ENCODE results near the gene PLCB4.

The PLCB4 gene

GRCh38 chr20:9165261-9165660, 96.4 kb downstream of the PLCB4 start:
- TF ChIP-seq FOXP2 (optimal IDR thresholded peaks at IDR 0.05; ENCODE audit: borderline replicate concordance, extremely low read depth, extremely low read length, insufficient read depth) (no peak), REST (IDR thresholded peaks at IDR 0.05; ENCODE audit: insufficient read depth in 1 of 2, low read depth in 2 of 2, low read length in 2 of 2) (no peak), TAF1 (IDR thresholded peaks at IDR 0.05; ENCODE audit: borderline replicate concordance, insufficient read depth, low read length) (no peak), POLR2AphosphoS5 (IDR thresholded peaks at IDR 0.05; ENCODE audit: low read depth, low read length) (no peak), SIN3A (IDR thresholded peaks at IDR 0.05; ENCODE audit: borderline replicate concordance, insufficient read depth, low read length) (no peak)

- TF ChIP-seq TAF1 (IDR thresholded peaks at IDR 0.05; ENCODE audit: borderline replicate concordance, insufficient read depth, low read length), result no peak
- no peak for TF ChIP-seq SIN3A (IDR thresholded peaks at IDR 0.05; ENCODE audit: borderline replicate concordance, insufficient read depth, low read length)
- no peak for TF ChIP-seq POLR2AphosphoS5 (IDR thresholded peaks at IDR 0.05; ENCODE audit: low read depth, low read length)
- TF ChIP-seq REST (IDR thresholded peaks at IDR 0.05; ENCODE audit: insufficient read depth in 1 of 2, low read depth in 2 of 2, low read length in 2 of 2), result no peak
- no peak for TF ChIP-seq FOXP2 (optimal IDR thresholded peaks at IDR 0.05; ENCODE audit: borderline replicate concordance, extremely low read depth, extremely low read length, insufficient read depth)
These were observed 97.4 kb downstream of the PLCB4 start for GRCh38 chr20:9166153-9166780.

- TF ChIP-seq TAF1 (IDR thresholded peaks at IDR 0.05; ENCODE audit: borderline replicate concordance, insufficient read depth, low read length) (no peak), REST (IDR thresholded peaks at IDR 0.05; ENCODE audit: insufficient read depth in 1 of 2, low read depth in 2 of 2, low read length in 2 of 2) (no peak), FOXP2 (optimal IDR thresholded peaks at IDR 0.05; ENCODE audit: borderline replicate concordance, extremely low read depth, extremely low read length, insufficient read depth) (no peak), SIN3A (IDR thresholded peaks at IDR 0.05; ENCODE audit: borderline replicate concordance, insufficient read depth, low read length) (no peak), POLR2AphosphoS5 (IDR thresholded peaks at IDR 0.05; ENCODE audit: low read depth, low read length) (no peak)
These were observed 100.5 kb downstream of the PLCB4 start for GRCh38 chr20:9169409-9169808.

- TF ChIP-seq POLR2AphosphoS5 (IDR thresholded peaks at IDR 0.05; ENCODE audit: low read depth, low read length) (no peak), REST (IDR thresholded peaks at IDR 0.05; ENCODE audit: insufficient read depth in 1 of 2, low read depth in 2 of 2, low read length in 2 of 2) (no peak), TAF1 (IDR thresholded peaks at IDR 0.05; ENCODE audit: borderline replicate concordance, insufficient read depth, low read length) (no peak), SIN3A (IDR thresholded peaks at IDR 0.05; ENCODE audit: borderline replicate concordance, insufficient read depth, low read length) (no peak), FOXP2 (optimal IDR thresholded peaks at IDR 0.05; ENCODE audit: borderline replicate concordance, extremely low read depth, extremely low read length, insufficient read depth) (no peak)
These were observed 104.0 kb downstream of the PLCB4 start for GRCh38 chr20:9172851-9173250.

All from PFSK-1 (cell line).